Measurements from ENCODE around the gene CEBPA. TPM values are rescaled to one million over a fixed set of nuclear protein-coding genes. Genes with fewer than 3 reads are reported as not detected.

CEBPA gene
- polyA plus RNA-seq, 1 donor from 2014 or later = 0.15 TPM

DNA sequence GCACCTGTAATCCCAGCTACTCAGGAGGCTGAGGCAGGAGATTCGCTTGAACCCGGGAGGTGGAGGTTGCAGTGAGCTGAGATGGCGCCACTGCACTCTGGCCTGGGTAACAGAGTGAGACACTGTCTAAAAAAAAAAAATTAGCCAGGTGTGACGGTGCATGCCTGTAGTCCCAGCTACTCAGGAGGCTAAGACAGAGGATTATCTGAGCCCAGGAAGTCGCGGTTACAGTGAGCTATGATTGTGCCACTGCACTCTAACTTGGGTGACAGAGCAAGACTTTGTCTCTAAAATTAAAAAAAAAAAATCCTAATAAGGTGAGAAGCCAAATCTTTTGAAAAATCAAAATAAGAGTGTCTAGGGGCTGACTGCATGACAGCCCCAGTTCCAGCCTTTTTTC, 9.7 kb upstream of the CEBPA start:
- H3K27me3 Mint-ChIP-seq = peaks cover 11% of the 10 kb centered on the region
- no peaks in the 10 kb centered on the region for H3K36me3 Mint-ChIP-seq
- no peak overlapping the region for H3K4me3 Mint-ChIP-seq
- H3K27ac Mint-ChIP-seq = no peak overlapping the region
- no peaks in the 10 kb centered on the region for H3K4me1 Mint-ChIP-seq
- no peaks in the 10 kb centered on the region for H3K9me3 Mint-ChIP-seq

DNA sequence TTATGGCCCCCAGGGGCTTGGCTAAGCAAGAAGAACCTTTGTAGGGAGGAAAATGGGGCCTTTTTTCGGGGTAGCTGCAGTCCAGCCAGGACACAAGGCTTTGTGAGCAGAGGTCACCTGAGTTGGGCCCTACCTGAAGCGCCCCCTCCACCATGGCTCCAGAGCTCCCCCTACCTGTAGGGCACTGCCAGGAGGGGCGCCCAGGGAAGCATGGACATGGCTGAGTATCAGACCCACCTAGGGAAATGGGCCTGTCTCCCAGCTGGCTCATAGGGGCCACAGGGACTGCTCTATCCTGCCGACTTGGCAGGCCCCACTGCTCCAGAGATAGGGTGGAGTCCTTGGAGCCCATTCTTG, 9.0 kb upstream of the CEBPA start:
- H3K4me1 Mint-ChIP-seq = no peaks in the 10 kb centered on the region
- H3K9me3 Mint-ChIP-seq = no peaks in the 10 kb centered on the region
- H3K27ac Mint-ChIP-seq = no peak overlapping the region
- H3K36me3 Mint-ChIP-seq = no peaks in the 10 kb centered on the region
- no peak overlapping the region for H3K4me3 Mint-ChIP-seq
- H3K27me3 Mint-ChIP-seq = peaks cover 11% of the 10 kb centered on the region

DNA sequence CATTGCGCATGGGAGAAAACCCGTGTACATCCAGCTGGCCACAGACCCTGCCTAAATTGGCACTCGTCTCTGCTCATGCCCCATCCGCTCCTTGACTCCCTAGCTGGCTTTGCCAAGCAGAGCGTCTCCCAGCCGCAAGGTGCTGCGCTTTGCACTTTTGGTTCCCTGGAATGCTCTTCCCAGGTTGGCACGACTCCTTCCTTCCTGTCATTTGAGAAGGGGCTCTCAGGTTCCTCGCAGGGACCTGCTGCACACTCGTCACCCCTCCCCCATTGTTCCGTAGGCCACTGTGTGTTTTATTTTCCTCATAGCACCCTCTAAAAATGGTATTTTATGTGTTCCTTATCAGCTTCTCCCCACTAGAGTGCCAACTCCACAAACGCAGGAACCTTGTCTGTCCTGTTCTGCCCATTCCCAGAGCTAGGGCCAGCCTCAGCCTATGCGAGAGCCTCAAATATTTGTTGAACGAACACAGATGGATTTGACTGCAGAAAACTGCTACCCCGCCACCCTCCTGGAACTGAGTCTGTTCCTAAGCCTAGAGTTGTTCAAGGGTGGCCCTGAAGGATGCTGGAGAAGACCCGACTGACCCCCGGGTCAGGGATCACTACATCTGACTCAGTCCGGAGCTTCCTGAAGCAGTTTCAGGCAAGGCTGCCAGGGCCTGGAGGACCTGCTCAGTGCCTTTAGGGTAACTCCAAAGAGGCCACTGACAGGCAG, 8.4 kb upstream of the CEBPA start:
- Mint-ChIP-seq H3K4me1 (no peaks in the 10 kb centered on the region), H3K27ac (no peak overlapping the region), H3K9me3 (no peaks in the 10 kb centered on the region), H3K27me3 (peaks cover 11% of the 10 kb centered on the region), H3K36me3 (no peaks in the 10 kb centered on the region), H3K4me3 (no peak overlapping the region)

DNA sequence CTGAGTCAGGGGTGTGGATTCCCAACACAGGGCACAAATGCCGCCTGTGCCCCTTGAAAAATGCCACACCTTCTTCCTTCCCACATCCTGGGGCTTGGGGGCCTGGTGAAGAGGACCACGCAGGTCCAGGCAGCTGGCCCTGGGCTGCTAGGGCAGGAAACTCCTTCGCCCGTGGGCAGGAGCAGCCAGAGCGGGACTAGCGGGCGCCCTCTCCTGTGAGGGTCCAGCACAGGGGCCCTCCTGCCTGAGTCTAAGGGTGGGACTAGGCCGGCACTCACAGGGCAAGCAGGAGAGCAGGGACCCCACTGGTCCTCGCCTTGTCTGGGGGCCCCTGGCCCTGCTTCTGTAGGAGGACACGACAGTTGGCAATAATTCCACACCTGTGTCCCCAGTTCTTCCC, 7.5 kb upstream of the CEBPA start:
- H3K27me3 Mint-ChIP-seq = peaks cover 10% of the 10 kb centered on the region
- no peak overlapping the region for H3K4me3 Mint-ChIP-seq
- peaks cover 0 to 2% (median 0%) of the 10 kb centered on the region in 3 donors for H3K4me1 Mint-ChIP-seq
- no peak overlapping the region for H3K27ac Mint-ChIP-seq
- no peaks in the 10 kb centered on the region for H3K36me3 Mint-ChIP-seq
- H3K9me3 Mint-ChIP-seq = no peaks in the 10 kb centered on the region

DNA sequence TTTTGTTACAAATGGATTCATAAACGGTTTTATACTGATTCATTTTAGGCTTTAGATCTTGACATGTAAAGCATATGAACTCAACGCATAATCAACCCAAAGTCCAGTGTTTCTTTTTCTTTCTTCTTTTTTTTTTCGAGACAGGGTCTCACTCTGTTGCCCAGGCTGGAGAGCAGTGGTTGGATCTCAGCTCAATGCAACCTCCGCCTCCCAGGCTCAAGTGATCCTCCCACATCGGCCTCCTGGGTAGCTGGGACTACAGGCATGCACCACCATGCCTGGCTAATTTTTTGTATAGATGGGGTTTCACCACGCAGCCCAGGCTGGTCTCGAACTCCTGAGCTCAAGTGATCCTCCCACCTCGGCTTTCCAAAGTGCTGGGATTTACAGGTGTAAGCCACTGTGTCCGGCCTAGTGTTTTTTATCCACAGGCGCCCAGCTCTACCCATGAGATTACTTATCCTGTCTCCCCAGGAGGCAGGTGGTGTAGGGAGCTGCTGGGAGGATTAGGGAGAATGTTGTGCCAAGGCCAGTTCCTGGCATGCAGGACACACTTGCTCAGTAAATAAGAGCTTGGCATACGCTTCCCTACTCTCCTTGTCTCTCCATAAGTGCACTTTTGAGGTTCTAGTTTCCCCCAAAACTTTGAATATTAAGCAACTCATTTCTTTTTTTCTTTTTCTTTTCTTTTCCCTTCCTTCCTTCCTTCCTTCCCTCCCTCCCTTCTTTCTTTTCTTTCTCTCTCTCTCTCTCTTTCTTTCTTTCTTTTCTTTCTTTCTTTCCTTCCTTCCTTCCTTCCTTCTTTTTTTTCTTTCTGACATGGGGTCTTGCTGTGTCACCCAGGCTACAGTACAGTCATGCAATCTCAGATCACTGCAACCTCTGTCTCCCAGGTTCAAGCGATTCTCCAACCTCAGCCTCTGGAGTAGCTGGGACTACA, 4.8 kb upstream of the CEBPA start:
- H3K9me3 Mint-ChIP-seq = no peaks in the 10 kb centered on the region
- H3K4me1 Mint-ChIP-seq = peaks cover 0 to 6% (median 5%) of the 10 kb centered on the region in 3 donors
- no peak overlapping the region for H3K27ac Mint-ChIP-seq
- H3K36me3 Mint-ChIP-seq = no peaks in the 10 kb centered on the region
- peak overlapping the region in 1 of 4 donors; percentile 1 for H3K4me3 Mint-ChIP-seq
- peaks cover 16% of the 10 kb centered on the region for H3K27me3 Mint-ChIP-seq

DNA sequence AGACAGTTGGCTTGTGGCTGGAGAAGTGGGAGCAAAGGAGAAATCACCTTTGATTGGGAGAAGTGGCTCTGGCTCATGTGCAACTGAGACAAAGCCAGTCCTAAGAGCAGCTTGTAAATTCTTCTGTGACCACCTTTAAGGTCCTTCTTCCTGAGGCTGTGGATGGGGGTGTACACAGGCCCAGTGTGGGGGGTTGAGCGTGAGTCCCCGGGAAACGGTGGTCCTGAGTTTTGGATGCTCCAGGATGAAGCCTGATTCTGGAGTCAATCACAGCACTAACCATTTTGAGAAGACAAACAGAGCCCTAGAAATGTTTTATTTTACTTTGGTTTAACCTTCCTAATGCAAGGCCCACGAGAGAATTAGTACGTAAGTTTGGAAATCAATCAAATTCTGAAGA, 3.9 kb upstream of the CEBPA start:
- no peaks in the 10 kb centered on the region for H3K36me3 Mint-ChIP-seq
- peaks cover 0 to 6% (median 5%) of the 10 kb centered on the region in 3 donors for H3K4me1 Mint-ChIP-seq
- peak overlapping the region in 1 of 4 donors; percentile 1 for H3K4me3 Mint-ChIP-seq
- H3K27ac Mint-ChIP-seq = no peak overlapping the region
- peaks cover 19% of the 10 kb centered on the region for H3K27me3 Mint-ChIP-seq
- no peaks in the 10 kb centered on the region for H3K9me3 Mint-ChIP-seq

DNA sequence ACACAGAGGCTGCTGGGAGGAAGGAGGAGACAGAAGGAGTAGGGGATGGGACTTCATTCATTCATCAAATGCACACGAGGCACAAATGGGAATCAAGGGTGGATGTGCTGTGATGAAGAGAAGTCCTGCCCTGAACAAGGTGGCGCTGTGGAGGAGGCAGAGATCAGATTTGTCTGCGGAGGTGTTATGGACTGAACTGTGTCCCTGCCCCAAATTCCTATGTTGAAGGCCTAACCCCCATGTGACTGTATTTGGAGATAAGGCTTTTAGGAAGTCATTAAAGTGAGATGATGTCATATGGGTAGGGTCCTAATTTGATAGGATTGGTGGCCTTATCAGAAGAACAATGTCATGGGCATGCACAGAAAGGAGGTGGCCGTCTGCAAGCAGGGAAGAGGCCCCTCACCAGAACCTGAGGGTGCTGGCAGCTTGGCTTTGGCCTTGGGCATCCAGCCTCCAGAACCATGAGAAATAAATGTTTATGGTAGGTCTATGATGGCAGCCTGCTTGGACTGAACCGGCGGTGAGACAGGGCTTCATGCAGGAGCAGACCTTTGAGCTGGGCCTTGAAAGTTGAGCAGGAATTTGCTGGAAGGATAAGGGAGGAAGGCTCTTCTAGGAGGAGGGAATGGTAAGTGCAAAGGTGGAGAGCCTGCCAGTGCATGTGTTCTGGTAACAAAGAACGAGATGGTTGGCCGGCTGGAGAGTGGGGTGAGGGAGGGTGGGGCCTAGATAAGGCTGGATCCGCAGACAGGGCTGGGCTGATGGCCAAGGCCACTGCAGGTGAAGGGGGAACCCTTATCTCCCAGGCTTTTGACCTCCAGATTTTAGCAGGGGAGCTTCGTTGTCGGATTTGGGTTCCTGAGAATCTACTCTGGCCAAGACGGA, 2.7 kb upstream of the CEBPA start:
- Mint-ChIP-seq H3K4me1 (peaks cover 0 to 6% (median 5%) of the 10 kb centered on the region in 3 donors), H3K4me3 (peak overlapping the region in 2 of 4 donors; percentile 62 to 63), H3K36me3 (no peaks in the 10 kb centered on the region), H3K27me3 (peaks cover 23% of the 10 kb centered on the region), H3K27ac (no peak overlapping the region), H3K9me3 (no peaks in the 10 kb centered on the region)

DNA sequence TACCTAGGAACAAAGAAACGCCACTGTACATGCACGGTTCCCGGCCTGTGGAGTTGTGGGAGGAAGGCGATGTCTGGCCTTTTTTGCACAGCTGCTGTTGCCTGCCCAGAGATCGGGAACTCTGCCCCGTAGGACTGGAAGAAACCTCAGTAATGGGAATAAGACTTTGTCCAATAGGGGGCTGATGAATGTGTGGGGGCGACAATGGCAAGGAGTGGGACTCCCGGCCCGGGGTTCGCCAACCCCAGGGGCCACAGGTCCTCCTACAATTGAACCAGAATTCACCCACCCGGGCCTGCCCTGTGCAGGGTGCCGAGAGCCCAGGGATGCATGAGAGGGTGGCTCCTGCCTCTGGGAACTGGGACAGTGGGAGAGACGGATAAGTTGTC, 2.0 kb upstream of the CEBPA start:
- Mint-ChIP-seq H3K27ac (peak overlapping the region in 1 of 3 donors; percentile 37), H3K4me3 (peak overlapping the region in 1 of 4 donors; percentile 84), H3K36me3 (no peaks in the 10 kb centered on the region), H3K27me3 (peaks cover 26% of the 10 kb centered on the region), H3K9me3 (no peaks in the 10 kb centered on the region), H3K4me1 (peaks cover 0 to 6% (median 5%) of the 10 kb centered on the region in 3 donors)

DNA sequence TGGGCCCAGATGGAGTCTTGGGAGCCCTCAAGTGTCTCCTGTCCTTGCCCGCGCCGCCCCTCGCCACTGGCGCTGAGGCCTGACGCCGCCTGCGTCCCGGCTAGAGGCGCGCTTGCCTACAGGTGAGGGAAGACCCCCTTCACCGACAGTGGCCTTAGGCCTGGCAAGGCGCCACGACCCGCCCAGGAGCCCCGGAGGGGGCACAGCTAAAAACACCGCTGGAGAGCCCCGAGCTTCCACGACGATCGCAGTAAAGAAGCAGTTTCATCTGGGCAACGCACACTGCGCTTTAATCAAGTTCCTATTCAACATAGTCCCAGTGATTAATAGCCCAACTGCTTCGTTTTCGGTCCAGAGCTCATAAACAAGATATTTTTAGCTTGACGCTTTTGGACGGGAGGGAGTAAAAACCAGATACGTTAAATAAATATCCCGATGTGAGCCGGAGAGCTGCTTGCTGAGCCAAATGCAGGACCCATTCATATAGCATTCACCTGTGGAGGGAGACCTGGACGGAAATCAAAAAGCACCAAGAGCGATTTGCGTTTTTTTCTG, 1.5 kb upstream of the CEBPA start:
- H3K27me3 Mint-ChIP-seq = peaks cover 31% of the 10 kb centered on the region
- peak overlapping the region; percentile 39 to 84 (median 53) for H3K4me3 Mint-ChIP-seq
- no peaks in the 10 kb centered on the region for H3K36me3 Mint-ChIP-seq
- no peaks in the 10 kb centered on the region for H3K9me3 Mint-ChIP-seq
- peaks cover 0 to 6% (median 5%) of the 10 kb centered on the region in 3 donors for H3K4me1 Mint-ChIP-seq
- peak overlapping the region in 1 of 3 donors; percentile 37 for H3K27ac Mint-ChIP-seq

DNA sequence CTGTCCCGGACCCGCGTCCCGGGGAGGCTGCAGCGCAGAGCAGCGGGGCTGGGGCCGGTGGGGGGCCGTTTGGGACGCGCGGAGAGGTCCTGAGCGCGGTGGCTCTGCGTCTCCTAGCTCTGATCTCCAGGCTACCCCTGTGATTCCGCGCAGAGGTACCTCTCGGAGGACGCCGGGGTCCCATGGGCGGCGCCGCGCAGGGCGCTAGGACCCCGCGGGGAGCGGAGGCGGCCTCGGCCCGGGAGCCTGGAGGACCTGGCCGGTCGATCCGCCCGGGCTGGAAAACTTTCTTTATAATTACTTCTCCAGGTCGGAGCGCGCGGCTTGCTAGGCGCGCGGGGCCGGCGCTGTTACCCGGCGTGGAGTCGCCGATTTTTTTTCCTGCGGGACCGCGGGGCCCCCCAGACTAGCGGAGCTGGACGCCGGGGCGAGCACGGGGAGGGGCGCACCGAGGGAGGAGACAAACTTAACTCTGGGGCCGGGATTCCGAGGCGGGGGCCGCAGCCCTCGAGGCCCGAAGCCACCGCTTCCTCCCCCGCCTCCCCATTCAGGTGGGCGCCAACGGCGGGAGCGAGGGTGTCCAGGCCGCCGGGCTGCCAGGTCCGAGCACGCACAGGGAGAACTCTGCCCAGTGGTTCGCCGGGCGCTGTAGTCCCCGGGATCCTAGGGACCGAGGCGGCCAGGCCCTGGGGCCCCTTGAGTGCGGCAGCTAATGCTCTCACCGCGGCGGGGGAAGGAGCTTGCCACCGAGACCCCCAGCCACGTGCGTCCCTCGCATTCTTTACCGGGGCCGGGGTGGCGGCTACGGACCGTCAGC, 848 bp upstream of the CEBPA start:
- peak overlapping the region in 3 of 4 donors; percentile 45 to 84 (median 73) for H3K4me3 Mint-ChIP-seq
- no peak overlapping the region for H3K27ac Mint-ChIP-seq
- no peaks in the 10 kb centered on the region for H3K36me3 Mint-ChIP-seq
- H3K9me3 Mint-ChIP-seq = no peaks in the 10 kb centered on the region
- H3K27me3 Mint-ChIP-seq = peaks cover 31% of the 10 kb centered on the region
- peaks cover 0 to 6% (median 5%) of the 10 kb centered on the region in 3 donors for H3K4me1 Mint-ChIP-seq

DNA sequence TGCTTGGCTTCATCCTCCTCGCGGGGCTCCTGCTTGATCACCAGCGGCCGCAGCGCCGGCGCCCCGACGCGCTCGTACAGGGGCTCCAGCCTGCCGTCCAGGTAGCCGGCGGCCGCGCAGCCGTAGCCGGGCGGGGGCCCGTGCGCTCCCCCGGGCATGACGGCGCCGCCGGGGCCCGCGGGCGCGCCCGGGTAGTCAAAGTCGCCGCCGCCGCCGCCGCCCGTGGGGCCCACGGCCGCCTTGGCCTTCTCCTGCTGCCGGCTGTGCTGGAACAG, 497 bp downstream of the CEBPA start:
- Mint-ChIP-seq H3K27me3 (peaks cover 29% of the 10 kb centered on the region), H3K4me1 (peaks cover 0 to 6% (median 5%) of the 10 kb centered on the region in 3 donors), H3K27ac (no peak overlapping the region), H3K9me3 (no peaks in the 10 kb centered on the region), H3K36me3 (no peaks in the 10 kb centered on the region), H3K4me3 (peak overlapping the region in 1 of 4 donors; percentile 21)

DNA sequence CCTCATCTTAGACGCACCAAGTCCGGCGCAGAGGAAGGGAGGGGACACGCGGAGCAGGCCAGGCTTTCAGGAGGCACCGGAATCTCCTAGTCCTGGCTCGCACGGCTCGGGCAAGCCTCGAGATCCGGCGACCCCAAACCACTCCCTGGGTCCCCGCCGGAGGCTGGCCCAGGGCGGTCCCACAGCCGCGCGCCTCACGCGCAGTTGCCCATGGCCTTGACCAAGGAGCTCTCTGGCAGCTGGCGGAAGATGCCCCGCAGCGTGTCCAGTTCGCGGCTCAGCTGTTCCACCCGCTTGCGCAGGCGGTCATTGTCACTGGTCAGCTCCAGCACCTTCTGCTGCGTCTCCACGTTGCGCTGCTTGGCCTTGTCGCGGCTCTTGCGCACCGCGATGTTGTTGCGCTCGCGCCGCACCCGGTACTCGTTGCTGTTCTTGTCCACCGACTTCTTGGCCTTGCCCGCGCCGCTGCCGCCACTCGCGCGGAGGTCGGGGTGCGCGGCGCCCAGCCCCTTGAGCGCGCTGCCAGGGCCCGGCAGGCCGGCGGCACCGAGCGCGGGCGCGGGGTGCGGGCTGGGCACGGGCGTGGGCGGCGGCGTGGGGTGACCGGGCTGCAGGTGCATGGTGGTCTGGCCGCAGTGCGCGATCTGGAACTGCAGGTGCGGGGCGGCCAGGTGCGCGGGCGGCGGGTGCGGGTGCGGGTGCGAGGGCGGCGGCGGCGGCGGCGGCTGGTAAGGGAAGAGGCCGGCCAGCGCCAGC, 1.0 kb downstream of the CEBPA start:
- Mint-ChIP-seq H3K4me1 (peaks cover 0 to 6% (median 5%) of the 10 kb centered on the region in 3 donors), H3K9me3 (no peaks in the 10 kb centered on the region), H3K27ac (no peak overlapping the region), H3K4me3 (peak overlapping the region; percentile 71 to 83 (median 74)), H3K27me3 (peaks cover 29% of the 10 kb centered on the region), H3K36me3 (no peaks in the 10 kb centered on the region)

DNA sequence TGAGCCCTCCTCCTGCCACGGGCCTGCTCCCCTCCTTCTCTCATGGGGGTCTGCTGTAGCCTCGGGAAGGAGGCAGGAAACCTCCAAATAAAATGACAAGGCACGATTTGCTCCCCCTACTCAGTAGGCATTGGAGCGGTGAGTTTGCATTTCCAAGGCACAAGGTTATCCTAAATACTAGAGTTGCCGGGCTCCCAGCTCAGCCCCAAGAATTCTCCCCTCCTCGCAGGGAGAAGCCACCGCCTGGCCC, 1.5 kb downstream of the CEBPA start:
- H3K9me3 Mint-ChIP-seq = no peaks in the 10 kb centered on the region
- no peaks in the 10 kb centered on the region for H3K36me3 Mint-ChIP-seq
- H3K4me1 Mint-ChIP-seq = peaks cover 0 to 6% (median 5%) of the 10 kb centered on the region in 3 donors
- peak overlapping the region in 1 of 3 donors; percentile 51 for H3K27ac Mint-ChIP-seq
- H3K27me3 Mint-ChIP-seq = peaks cover 29% of the 10 kb centered on the region
- peak overlapping the region; percentile 48 to 84 (median 68) for H3K4me3 Mint-ChIP-seq
